Naive B cell (primary cell): ENCODE data around the gene PLXNA3. TPM values are rescaled to one million over a fixed set of nuclear protein-coding genes. Genes with fewer than 3 reads are reported as not detected.

ENCODE experiments used
- ATAC-seq, 2 donors: fragments of 150-1000 bp; cut with Tn5 transposase; 2 replicates each; pipeline ENCODE4 v1.10.0; 2021; ENCODE audit warnings: low read depth in 2 of 2, mild to moderate bottlenecking in 2 of 2, moderate library complexity in 2 of 2
- DNase-seq: peaks from one replicate; pipeline ENCODE4 v3.0.0; 2022
- H3K27ac Mint-ChIP-seq, 6 donors: one replicate each; pipeline ENCODE4 v1.8.0; 2020 to 2022; ENCODE audit warnings: mild to moderate bottlenecking in 6 of 6, mixed read lengths in 6 of 6, moderate library complexity in 5 of 6, inconsistent platforms in 2 of 6
- H3K27me3 Mint-ChIP-seq, 3 donors: one replicate each; pipeline ENCODE4 v1.8.0; 2021 to 2022; ENCODE audit warnings: mixed read lengths in 3 of 3, mild to moderate bottlenecking in 1 of 3
- H3K36me3 Mint-ChIP-seq, 2 donors: one replicate each; pipeline ENCODE4 v1.8.0; 2020 to 2022; ENCODE audit warnings: mixed read lengths in 2 of 2, inconsistent platforms in 1 of 2, mild to moderate bottlenecking in 1 of 2
- H3K4me1 Mint-ChIP-seq, 3 donors: one replicate each; pipeline ENCODE4 v1.8.0; 2020 to 2022; ENCODE audit warnings: mixed read lengths in 3 of 3, inconsistent platforms in 1 of 3, mild to moderate bottlenecking in 1 of 3, moderate library complexity in 1 of 3
- H3K4me3 Mint-ChIP-seq, 8 donors: one replicate each; pipeline ENCODE4 v1.8.0; 2020 to 2022; ENCODE audit warnings: mild to moderate bottlenecking in 8 of 8, mixed read lengths in 8 of 8, moderate library complexity in 8 of 8, inconsistent platforms in 2 of 8
- H3K9me3 Mint-ChIP-seq, 7 donors: one replicate each; pipeline ENCODE4 v1.8.0; 2020 to 2022; ENCODE audit warnings: mixed read lengths in 7 of 7, mild to moderate bottlenecking in 5 of 7, inconsistent platforms in 2 of 7, moderate library complexity in 1 of 7
- polyA plus RNA-seq, 6 donors: library from polyadenylated mRNA; unstranded; fragments of 300-500 nt; fragmentation: Illumina TruSeq; gene quantifications; one replicate each; pipeline ENCODE4 v1.2.3, GENCODE V29; 2021; ENCODE audit warnings: low read depth in 6 of 6

PLXNA3 gene
- polyA plus RNA-seq, 6 donors from 2014 or later: 0.68 to 1.6 (median 0.99) TPM

DNA sequence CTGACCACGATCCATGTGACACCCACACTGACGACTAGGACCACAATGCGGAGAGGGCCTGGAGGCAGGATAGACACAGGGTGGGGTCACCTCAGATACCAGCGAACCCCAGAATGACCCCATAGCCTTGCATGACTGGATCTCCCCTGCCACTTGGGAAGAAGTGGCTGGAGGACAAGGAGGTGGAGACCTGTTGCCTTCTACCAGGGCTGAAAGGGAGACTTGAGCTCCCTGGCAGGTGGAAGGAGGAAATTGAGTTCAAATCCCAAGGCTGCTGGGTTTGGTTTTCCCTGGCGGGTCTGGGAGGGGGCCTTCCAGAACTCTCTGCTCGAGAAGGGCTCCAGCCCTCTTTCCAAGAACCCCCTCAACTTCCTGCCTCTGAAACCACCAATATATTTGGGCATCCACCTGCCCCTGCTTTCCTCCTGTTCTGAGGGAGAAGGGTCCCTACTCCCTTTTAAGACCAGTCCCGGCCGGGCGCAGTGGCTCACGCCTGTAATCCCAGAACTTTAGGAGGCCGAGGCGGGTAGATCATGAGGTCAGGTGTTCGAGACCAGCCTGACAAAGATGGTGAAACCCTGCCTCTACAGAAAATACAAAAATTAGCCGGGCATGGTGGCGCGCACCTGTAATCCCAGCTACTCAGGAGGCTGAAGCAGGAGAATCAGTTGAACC is 54.9 kb downstream of the PLXNA3 start:
- no peak for DNase-seq
- H3K36me3 Mint-ChIP-seq: peaks cover 11 to 16% of the 10 kb centered on the region in 2 donors
- peak overlapping the region in 1 of 6 donors; percentile 33 for H3K27ac Mint-ChIP-seq
- H3K27me3 Mint-ChIP-seq: no peaks in the 10 kb centered on the region
- H3K9me3 Mint-ChIP-seq: peaks cover 0 to 8% (median 2%) of the 10 kb centered on the region in 7 donors
- H3K4me1 Mint-ChIP-seq: peaks cover 15 to 29% (median 25%) of the 10 kb centered on the region in 3 donors
- ATAC-seq: no peak
- H3K4me3 Mint-ChIP-seq: peak overlapping the region in 1 of 8 donors; percentile 15

DNA sequence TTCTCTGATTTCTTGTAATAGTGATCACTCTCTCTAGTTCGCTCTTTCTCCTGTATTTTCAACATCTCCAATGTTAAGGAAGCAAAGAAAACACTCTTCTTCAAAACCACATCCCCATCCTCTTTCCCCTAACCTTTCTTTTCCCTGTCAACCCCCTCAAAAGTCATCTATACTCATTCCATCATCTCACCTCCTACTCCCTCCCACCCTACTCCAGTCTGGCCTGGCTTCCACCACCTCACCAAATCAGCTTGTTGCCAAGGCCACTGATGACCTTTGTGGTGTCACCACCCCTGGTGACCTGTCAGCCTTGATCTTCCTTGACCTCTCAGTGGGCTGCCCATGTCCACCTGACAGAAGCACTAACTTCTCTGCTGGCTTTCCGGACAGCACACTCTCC is 55.6 kb downstream of the PLXNA3 start:
- H3K27ac Mint-ChIP-seq: peak overlapping the region in 4 of 6 donors; percentile 28 to 56 (median 43)
- H3K4me3 Mint-ChIP-seq: peak overlapping the region in 6 of 8 donors; percentile 9 to 61 (median 46)
- H3K27me3 Mint-ChIP-seq: no peaks in the 10 kb centered on the region
- ATAC-seq (no peak), DNase-seq (no peak)
- H3K4me1 Mint-ChIP-seq: peaks cover 15 to 29% (median 25%) of the 10 kb centered on the region in 3 donors
- peaks cover 11 to 12% of the 10 kb centered on the region in 2 donors for H3K36me3 Mint-ChIP-seq
- H3K9me3 Mint-ChIP-seq: peaks cover 0 to 8% (median 0%) of the 10 kb centered on the region in 7 donors

DNA sequence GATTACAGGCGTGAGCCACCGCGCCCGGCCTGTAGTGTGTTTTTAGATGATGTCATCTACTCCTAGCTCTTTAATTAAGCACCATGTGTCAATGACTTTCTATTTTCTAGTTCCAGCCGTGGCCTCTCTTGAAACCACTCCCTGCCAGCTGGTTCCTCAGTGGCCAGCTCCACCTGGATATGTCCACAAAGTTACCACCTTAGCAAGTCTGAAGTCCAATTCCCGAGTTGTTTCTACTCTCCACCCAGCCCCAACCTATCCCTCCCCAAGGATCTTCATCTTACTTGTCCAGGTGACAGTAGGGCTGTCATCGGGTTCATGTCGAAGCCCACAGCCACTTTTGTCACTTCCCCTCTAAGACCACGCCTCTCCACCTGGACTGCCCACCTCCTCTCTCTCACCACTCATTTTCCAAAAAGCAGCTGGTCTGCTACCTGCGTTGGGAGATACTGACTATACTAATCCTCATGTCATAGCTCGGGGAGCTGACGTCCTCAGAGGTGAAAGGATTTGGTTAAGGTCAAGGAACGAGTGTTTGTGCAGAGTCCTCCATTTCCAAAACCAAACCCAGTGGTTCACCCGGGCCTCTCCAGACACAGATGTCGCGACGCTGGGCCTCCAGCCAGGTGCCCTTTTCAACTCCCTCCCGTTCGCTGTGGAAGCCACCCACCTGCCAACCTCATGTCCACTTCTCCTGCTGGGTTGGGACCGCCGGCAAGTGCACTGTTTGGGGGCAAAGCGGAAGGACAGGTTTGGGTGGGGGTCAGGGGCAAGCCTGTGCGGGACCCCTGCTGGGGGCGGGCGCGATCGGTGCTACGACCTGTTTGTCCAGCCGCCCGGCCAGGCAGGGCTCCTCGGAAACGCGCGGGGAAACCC is 57.2 kb downstream of the PLXNA3 start:
- peak overlapping the region; percentile 81 to 93 (median 82) for H3K4me3 Mint-ChIP-seq
- H3K27ac Mint-ChIP-seq: peak overlapping the region; percentile 56 to 91 (median 88)
- H3K27me3 Mint-ChIP-seq: no peaks in the 10 kb centered on the region
- no peaks in the 10 kb centered on the region for H3K36me3 Mint-ChIP-seq
- peak; percentile 21 for DNase-seq
- ATAC-seq: peak in 1 of 2 donors; percentile 18
- peaks cover 0 to 4% (median 0%) of the 10 kb centered on the region in 7 donors for H3K9me3 Mint-ChIP-seq
- H3K4me1 Mint-ChIP-seq: peaks cover 15 to 25% (median 25%) of the 10 kb centered on the region in 3 donors

DNA sequence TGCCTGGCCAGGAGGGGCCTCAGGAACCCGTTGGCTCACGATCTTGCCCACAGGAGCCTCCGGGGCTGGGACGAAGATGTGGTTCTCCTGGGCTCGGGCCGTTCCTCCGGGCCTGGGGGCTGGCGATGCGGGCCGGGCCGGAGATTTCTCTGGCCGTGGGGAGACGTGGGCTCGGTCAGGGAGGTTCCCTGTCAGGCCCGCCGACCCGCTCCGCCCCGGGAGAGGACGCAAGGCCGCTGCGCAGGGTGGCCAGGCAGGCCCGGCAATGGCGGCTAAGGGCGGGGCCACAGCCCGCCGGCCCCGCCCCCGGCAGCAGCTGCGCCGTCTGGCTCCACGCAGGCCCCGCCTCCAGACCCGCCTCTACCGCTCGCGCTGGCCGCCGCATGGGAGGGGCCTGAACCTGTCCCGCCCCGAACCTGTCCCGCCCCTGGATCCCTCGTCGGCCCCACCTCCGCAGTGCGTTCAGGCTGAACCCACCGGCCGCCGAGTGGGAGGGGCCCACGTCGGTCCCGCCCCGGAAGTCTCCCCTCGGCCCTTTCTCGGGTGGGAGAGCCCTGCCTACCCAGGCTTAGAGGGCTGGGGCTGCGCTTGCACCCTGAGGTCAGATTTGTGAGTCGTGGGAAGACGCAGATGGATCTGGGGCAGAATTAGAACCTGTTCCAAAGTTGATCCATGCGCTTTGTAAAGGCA is 58.0 kb downstream of the PLXNA3 start, which contains the start of gene FAM3A:
Gene FAM3A (minus strand): TSS at position 267 of the 690 bp plus-strand sequence. CDS start 460 bp downstream, outside the sequence.
- ATAC-seq (peak; percentile 90 to 92), DNase-seq (peak; percentile 88)
- peaks cover 15 to 22% (median 21%) of the 10 kb centered on the region in 3 donors for H3K4me1 Mint-ChIP-seq
- peak within 1 kb of the TSS; percentile 81 to 93 (median 86) for H3K4me3 Mint-ChIP-seq
- H3K27ac Mint-ChIP-seq: peak within 1 kb of the TSS; percentile 56 to 94 (median 88)
- H3K9me3 Mint-ChIP-seq: peaks cover 0 to 4% (median 0%) of the 10 kb centered on the region in 7 donors
- H3K36me3 Mint-ChIP-seq: no peaks in the 10 kb centered on the region
- H3K27me3 Mint-ChIP-seq: no peaks in the 10 kb centered on the region

DNA sequence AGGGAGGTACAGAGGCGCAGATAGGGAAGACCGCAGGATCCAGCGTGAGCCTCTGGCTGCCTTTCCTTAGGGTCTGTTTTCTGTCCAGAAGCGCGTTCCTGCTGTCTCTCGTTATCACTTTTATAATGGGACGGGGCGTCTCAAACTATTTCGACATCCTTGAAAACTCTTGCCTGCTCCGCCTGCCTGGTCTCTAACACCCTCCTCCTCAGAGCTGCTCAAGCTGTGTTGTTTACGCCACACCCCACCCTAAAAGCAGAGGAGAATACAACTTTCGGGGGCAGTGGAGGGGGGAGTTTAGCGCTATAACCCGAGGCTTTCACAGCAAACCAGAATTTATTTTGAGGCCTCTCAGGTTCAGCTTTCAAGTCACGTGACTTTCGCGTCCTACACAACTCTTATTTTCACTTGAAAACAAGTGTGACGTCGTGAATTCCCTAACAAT is 58.6 kb downstream of the PLXNA3 start:
- Mint-ChIP-seq H3K9me3 (peaks cover 0 to 4% (median 0%) of the 10 kb centered on the region in 7 donors), H3K4me3 (peak overlapping the region; percentile 81 to 93 (median 86)), H3K4me1 (peaks cover 15 to 21% (median 19%) of the 10 kb centered on the region in 3 donors), H3K36me3 (no peaks in the 10 kb centered on the region), H3K27ac (peak overlapping the region; percentile 16 to 94 (median 80)), H3K27me3 (no peaks in the 10 kb centered on the region)
- peak; percentile 20 to 27 for ATAC-seq
- no peak for DNase-seq

DNA sequence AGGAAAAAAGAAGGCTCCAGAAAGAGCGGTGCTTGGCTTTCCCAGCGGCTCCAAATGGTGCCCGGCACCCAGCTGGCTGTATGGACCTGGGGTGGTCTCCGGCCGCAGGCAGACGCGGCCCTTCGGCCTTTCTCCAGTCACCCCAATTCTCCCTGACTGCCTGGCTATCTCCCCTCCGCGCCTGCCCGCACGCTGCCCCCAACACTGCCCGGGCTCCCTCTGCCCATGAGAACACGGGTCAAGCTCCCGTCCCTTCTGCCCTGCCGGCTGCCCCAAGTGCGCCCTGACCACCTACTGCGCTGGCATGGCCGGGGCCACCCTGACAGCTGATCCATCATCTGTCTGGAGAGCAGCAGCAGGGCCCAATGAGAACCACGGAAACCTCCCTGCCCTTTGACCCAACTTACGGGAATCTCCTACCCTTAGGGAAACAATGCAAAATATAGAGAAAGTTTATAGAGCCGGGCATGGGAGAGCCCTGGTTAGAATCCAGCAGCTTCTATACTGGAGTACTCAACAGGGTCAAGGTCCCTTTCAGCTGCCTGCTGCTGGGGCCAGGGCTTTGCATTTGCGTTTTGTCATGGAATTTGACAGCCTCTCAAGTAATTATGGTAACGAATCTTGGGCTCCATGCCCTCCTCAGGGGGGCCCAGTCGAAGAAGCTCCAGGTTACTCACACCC is 59.2 kb downstream of the PLXNA3 start:
- ATAC-seq: no peak
- peaks cover 15 to 21% (median 19%) of the 10 kb centered on the region in 3 donors for H3K4me1 Mint-ChIP-seq
- H3K27me3 Mint-ChIP-seq: no peaks in the 10 kb centered on the region
- H3K9me3 Mint-ChIP-seq: peaks cover 0 to 4% (median 0%) of the 10 kb centered on the region in 7 donors
- H3K4me3 Mint-ChIP-seq: peak overlapping the region in 7 of 8 donors; percentile 15 to 87 (median 53)
- no peaks in the 10 kb centered on the region for H3K36me3 Mint-ChIP-seq
- H3K27ac Mint-ChIP-seq: peak overlapping the region in 2 of 6 donors; percentile 59 to 89
- DNase-seq: no peak

DNA sequence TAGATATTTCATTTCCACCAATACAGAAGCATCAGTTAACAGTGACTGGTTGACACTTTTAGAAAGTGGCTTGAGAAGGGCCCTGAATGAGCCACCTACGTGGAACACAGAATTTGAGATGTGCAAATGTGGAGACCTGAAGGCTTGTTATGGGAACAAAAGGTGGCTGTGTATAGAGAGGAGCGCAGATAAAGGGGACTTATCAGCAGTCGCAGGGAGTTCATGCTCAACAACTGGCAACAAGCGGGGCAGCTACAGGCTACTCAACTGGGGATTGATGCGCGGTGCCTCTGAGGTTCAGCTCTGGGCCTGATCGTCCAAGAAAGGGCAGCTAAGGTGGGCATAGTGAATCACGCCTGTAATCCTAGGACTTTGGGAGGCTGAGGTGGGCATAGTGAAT is 61.3 kb downstream of the PLXNA3 start:
- peaks cover 8 to 15% (median 12%) of the 10 kb centered on the region in 3 donors for H3K4me1 Mint-ChIP-seq
- no peak overlapping the region for H3K27ac Mint-ChIP-seq
- peaks cover 0 to 4% (median 0%) of the 10 kb centered on the region in 7 donors for H3K9me3 Mint-ChIP-seq
- no peaks in the 10 kb centered on the region for H3K27me3 Mint-ChIP-seq
- H3K4me3 Mint-ChIP-seq: no peak overlapping the region
- H3K36me3 Mint-ChIP-seq: no peaks in the 10 kb centered on the region
- ATAC-seq (no peak), DNase-seq (no peak)

DNA sequence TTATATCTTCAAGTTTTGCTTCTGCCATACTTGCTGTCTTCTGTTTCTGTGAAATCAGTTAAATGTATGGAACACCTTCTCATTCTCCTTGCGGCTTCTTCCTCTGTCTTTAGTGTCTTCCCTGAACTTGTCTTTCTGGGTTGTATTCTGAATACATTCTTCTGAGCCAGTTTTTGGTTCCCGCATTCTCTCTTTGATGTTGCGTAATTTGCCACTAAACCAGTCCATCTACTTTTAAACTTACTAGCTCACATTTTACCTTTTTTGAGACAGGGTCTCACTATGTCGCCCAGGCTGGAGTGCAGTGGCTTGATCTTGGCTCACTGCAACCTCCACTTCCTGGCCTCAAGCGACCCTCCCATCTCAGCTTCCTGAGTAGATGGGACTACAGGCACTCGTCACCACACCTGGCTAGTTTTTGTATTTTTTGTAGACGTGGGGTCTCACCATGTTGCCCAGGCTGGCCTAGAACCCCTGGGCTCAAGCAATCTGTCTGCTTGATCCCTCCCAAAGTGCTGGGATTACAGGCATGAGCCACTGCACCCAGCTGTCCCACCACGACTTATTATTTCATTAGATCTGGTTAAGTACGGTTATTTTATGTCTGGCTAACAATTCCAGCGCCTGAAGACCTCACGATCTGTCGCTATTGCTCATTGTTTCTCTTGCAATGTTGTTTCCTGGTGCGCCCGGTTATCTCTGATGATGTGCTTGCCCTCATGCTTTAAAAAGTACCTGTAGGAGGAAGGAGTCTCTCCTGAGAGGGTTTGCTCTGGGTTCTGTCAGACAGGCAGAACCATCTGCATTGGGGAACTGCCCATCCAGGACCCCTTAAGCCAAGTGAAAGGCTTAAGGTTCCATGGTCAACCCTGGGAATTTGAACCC is 67.8 kb downstream of the PLXNA3 start:
- Mint-ChIP-seq H3K4me3 (no peak overlapping the region), H3K27me3 (no peaks in the 10 kb centered on the region), H3K4me1 (peaks cover 9 to 11% (median 10%) of the 10 kb centered on the region in 3 donors), H3K36me3 (no peaks in the 10 kb centered on the region), H3K27ac (peak overlapping the region in 2 of 6 donors; percentile 72 to 82), H3K9me3 (no peaks in the 10 kb centered on the region)
- ATAC-seq (no peak), DNase-seq (no peak)

DNA sequence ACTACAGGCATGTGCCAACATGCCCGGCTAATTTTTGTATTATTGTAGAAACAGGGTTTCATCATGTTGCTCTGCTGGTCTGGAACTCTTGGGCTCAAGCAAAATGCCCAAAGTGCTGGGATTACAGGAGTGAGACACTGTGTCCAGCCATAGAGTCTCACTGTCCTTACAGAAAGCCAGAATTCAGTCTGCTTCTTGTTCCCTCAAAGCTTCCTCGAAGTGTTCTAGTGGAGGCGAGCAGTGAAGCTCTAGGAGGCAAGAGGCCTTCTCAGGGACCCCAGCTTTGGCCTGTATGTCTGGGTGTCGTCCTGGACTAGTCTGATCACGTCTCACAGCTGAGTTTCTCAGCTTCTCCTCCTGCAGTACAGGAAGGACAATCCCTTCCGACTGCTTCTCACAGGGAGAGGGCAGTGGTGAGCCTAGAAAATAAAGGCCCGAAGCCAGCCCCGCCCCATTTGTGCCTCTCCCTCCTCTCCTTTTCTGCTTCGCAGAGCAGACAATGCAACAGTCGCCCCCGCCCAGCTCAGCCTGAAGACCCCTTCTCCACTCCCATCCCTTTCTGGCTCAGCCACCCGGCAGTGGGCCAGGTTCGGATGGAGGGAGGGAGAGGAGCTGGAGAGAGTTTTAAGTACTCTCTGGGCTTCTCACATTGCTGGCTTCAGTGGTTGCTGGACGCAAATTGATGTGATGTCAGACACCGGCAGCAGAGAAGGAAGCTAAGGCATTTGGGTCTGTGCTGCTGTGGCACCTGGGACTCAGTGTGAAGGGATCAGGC is 69.0 kb downstream of the PLXNA3 start:
- no peaks in the 10 kb centered on the region for H3K9me3 Mint-ChIP-seq
- H3K36me3 Mint-ChIP-seq: no peaks in the 10 kb centered on the region
- peak; percentile 49 for DNase-seq
- H3K27ac Mint-ChIP-seq: peak overlapping the region; percentile 22 to 84 (median 72)
- peaks cover 9 to 11% (median 10%) of the 10 kb centered on the region in 3 donors for H3K4me1 Mint-ChIP-seq
- no peaks in the 10 kb centered on the region for H3K27me3 Mint-ChIP-seq
- H3K4me3 Mint-ChIP-seq: peak overlapping the region; percentile 8 to 84 (median 69)
- peak; percentile 84 to 88 for ATAC-seq
